HUES6 (cell line): ENCODE measurements around the gene ULBP1.
"Not testable (repeated sequence)": the region's sequence is repeated elsewhere in the genome, so short reads cannot be mapped to it uniquely, and the experiment has no call there.

Source experiments
- H3K27ac ChIP-seq: 2 replicates; pipeline ENCODE4 v1.7.0; 2013; ENCODE audit warnings: low read depth, mild to moderate bottlenecking, low read length, inconsistent platforms
- H3K27me3 ChIP-seq: 2 replicates; pipeline ENCODE4 v1.6.1; 2013; ENCODE audit warnings: low read length; ENCODE audit not compliant: control insufficient read depth, insufficient read depth
- H3K36me3 ChIP-seq: 2 replicates; pipeline ENCODE4 v1.6.1; 2013; ENCODE audit warnings: low read length; ENCODE audit not compliant: control insufficient read depth, insufficient read depth
- H3K4me1 ChIP-seq: 2 replicates; pipeline ENCODE4 v1.6.1; 2013; ENCODE audit warnings: low read length; ENCODE audit not compliant: control insufficient read depth, insufficient read depth
- H3K4me3 ChIP-seq: 2 replicates; pipeline ENCODE4 v1.5.1; 2013; ENCODE audit warnings: low read depth, low read length
- H3K9ac ChIP-seq: one replicate; pipeline ENCODE4 v1.6.1; 2013; ENCODE audit warnings: mild to moderate bottlenecking, low read length
- H3K9me3 ChIP-seq: 2 replicates; pipeline ENCODE4 v1.6.1; 2013; ENCODE audit warnings: low read depth, low read length; ENCODE audit not compliant: control insufficient read depth, insufficient read depth

The ULBP1 gene

DNA sequence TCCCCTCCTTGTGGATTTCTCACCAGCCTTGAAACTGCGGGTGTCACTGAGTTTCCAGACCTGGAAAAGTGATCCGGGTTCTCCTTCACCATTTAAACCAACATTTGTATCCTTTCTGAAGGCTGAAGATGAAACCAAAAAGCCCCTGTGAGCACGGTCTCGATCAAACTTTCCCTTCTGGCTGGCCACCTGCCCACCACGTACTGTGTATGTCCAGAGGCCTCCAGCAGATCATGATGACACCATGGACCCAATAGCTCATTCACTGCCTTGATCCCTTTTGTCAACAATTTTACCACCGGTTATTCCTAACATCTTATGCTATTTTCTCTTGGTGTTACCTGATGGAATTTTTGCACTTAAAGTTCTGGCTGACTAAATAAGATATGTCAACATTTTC is 15.6 kb downstream of the ULBP1 start:
- no peaks in the 10 kb centered on the region for H3K9me3 ChIP-seq
- H3K27ac ChIP-seq, result no peak overlapping the region
- H3K36me3 ChIP-seq, result no peaks in the 10 kb centered on the region
- H3K9ac ChIP-seq, result no peak overlapping the region
- H3K4me1 ChIP-seq, result no peaks in the 10 kb centered on the region
- no peak overlapping the region for H3K4me3 ChIP-seq
- peaks cover 89% of the 10 kb centered on the region for H3K27me3 ChIP-seq

DNA sequence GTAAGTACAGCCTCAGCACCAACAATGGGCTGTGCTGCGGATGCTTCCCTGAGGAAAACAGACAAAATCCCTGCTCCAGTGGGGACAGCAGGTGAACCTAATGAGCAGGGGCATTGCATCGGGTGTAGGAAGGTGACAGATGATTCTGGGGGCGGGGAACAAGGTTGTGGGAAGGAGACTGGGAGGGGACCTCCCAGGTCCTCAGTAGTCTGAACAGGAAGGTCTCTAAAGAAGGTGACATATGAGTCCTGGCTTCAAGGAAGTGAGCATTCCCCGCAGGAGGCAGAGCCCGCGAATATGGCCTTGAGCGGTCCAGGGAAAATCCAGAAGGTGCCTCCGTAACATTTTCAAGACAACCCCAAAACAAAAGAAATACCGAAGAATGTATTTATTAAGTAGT is 19.4 kb downstream of the ULBP1 start:
- H3K4me3 ChIP-seq, result no peak overlapping the region
- H3K4me1 ChIP-seq, result no peaks in the 10 kb centered on the region
- no peak overlapping the region for H3K27ac ChIP-seq
- no peaks in the 10 kb centered on the region for H3K9me3 ChIP-seq
- H3K27me3 ChIP-seq, result peaks cover 89% of the 10 kb centered on the region
- no peak overlapping the region for H3K9ac ChIP-seq
- H3K36me3 ChIP-seq, result no peaks in the 10 kb centered on the region

DNA sequence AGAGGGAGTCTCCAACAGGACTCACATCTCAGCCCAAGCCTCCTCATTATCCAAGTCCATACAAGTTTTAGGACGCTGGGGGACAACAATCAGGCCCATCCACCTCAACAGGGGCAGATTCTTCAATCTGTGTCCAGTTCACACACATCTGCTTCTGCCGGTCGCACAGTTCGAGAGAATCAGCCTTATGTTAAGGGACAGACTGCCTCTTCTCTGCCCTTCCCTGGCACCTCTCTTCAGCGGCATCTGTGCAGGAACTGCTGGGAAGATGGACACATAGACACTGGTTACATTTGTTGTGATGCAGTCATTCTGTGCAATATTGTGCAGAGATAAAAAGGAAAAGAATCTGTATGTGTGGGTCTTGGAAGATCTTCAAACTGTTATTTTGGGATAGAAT is 21.0 kb downstream of the ULBP1 start:
- Histone ChIP-seq H3K27ac (no peak overlapping the region), H3K9ac (no peak overlapping the region), H3K9me3 (no peaks in the 10 kb centered on the region), H3K27me3 (peaks cover 90% of the 10 kb centered on the region), H3K4me3 (no peak overlapping the region), H3K4me1 (peaks cover 4% of the 10 kb centered on the region; the same call in 1 of the 2 replicates), H3K36me3 (no peaks in the 10 kb centered on the region)

DNA sequence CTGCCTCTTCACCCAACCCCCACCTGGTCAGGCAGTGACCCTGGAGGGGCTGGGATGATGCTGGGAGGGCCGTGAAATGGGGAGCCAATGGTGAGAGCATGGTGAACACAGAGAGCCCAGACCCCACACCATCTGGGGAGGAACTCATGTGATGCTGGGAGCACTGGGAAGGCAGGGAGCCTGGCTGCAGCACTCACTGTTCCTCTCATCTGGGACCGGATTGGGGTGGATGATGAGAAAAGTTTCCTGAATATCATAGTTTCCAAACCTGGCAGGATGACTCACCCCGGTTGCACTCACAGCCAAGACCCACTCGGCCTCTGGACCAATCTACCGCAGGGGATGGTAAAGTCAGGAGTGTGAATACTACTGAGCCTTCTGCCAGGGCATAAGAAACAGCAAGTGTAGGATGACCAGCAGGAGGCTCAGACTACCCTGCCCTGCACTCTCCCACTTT is 21.8 kb downstream of the ULBP1 start:
- Histone ChIP-seq H3K36me3 (no peaks in the 10 kb centered on the region), H3K27me3 (peaks cover 93% of the 10 kb centered on the region), H3K9me3 (no peaks in the 10 kb centered on the region), H3K4me3 (no peak overlapping the region), H3K27ac (no peak overlapping the region), H3K4me1 (peaks cover 10% of the 10 kb centered on the region; the same call in 1 of the 2 replicates), H3K9ac (no peak overlapping the region)

GRCh38 chr6:149987602-149988107 is 23.9 kb downstream of the ULBP1 start:
- Histone ChIP-seq H3K27ac (no peak overlapping the region), H3K36me3 (no peaks in the 10 kb centered on the region), H3K4me3 (no peak overlapping the region), H3K9me3 (no peaks in the 10 kb centered on the region), H3K27me3 (peaks cover 93% of the 10 kb centered on the region), H3K9ac (no peak overlapping the region), H3K4me1 (peaks cover 22% of the 10 kb centered on the region)

GRCh38 chr6:149988550-149989346 is 25.0 kb downstream of the ULBP1 start:
- peaks cover 22% of the 10 kb centered on the region for H3K4me1 ChIP-seq

GRCh38 chr6:149990212-149990660 is 26.5 kb downstream of the ULBP1 start:
- Histone ChIP-seq H3K27me3 (peaks cover 100% of the 10 kb centered on the region), H3K4me3 (peak overlapping the region; percentile 54), H3K36me3 (no peaks in the 10 kb centered on the region), H3K4me1 (peaks cover 22% of the 10 kb centered on the region), H3K9me3 (no peaks in the 10 kb centered on the region), H3K9ac (no peak overlapping the region), H3K27ac (no peak overlapping the region)

More at GRCh38 chr6:149988550-149989346, 25.0 kb downstream of the ULBP1 start:
- H3K9me3 ChIP-seq, result no peaks in the 10 kb centered on the region
- H3K27ac ChIP-seq, result no peak overlapping the region
- H3K9ac ChIP-seq, result no peak overlapping the region
- H3K27me3 ChIP-seq, result peaks cover 95% of the 10 kb centered on the region
- peak overlapping the region; percentile 4; the same call in 1 of the 2 replicates for H3K4me3 ChIP-seq
- H3K36me3 ChIP-seq, result no peaks in the 10 kb centered on the region

DNA sequence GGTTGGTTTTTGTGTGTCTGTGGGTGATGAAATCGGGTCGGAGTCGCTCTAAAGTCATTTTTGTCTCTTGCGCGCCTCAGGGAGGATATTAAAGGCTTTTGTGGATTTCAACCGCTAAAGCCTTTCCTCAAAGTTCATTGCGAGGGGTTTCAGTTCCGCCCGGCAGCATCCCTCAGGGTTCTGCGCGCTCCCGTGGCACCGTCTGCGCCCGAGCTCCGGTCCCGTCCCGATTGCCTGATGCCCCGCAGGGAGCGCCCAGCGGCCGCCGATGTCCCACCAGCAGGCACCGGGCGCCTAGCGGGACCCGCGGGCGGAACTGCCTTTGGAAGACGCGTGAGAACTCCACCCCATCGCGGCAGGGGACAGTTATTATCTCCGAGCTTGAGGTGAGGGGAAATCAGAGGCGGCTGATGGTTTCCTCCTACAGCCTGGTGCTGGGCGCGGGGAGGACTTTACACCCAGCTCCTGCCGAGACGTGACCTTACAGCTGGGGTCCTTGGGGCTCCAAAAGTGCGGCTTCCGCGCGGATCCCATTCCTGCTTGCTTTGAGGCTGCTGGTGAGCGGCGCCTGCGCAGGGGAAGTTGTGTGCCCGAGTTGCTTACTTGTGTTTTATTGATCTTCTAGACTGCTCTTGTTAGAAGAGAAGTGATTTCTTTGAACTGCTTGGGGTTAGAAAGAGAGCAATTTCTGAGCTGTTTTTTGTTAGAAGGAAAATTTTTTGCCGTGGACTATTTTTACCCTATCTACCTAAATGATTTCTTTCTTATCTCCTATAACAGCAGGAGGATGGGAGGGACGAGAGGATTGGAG is 27.1 kb downstream of the ULBP1 start:
- Histone ChIP-seq H3K4me3 (peak overlapping the region; percentile 54), H3K4me1 (peaks cover 22% of the 10 kb centered on the region), H3K27me3 (peaks cover 100% of the 10 kb centered on the region), H3K9ac (no peak overlapping the region), H3K27ac (no peak overlapping the region), H3K36me3 (no peaks in the 10 kb centered on the region), H3K9me3 (no peaks in the 10 kb centered on the region)

GRCh38 chr6:149991472-149991795 is 27.7 kb downstream of the ULBP1 start:
- H3K9me3 ChIP-seq, H3K27ac ChIP-seq, H3K36me3 ChIP-seq, H3K9ac ChIP-seq: not testable (repeated sequence)
- Histone ChIP-seq H3K27me3 (peaks cover 100% of the 10 kb centered on the region), H3K4me1 (peaks cover 22% of the 10 kb centered on the region), H3K4me3 (peak overlapping the region; percentile 54)

DNA sequence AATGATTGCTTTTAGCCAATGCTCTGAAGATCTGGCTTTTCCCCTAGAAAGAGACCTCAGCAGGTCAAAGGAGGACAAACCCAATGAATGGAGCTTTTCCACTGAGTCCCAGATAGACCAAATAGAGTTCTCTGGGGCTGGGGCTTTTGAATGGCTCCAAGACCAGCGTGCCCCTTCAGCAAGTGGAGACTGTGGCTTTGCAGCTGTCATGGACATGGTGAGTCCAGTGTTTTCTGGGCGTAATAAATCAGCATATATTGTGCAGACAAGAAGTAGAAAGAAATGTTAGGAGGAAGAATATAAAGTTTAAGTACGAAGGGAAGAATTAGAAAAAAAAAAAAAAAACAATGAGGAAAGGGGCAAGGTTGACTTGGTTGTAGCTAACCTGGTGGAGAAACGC is 28.1 kb downstream of the ULBP1 start:
- peaks cover 99% of the 10 kb centered on the region for H3K27me3 ChIP-seq
- no peaks in the 10 kb centered on the region for H3K9me3 ChIP-seq
- H3K4me1 ChIP-seq, result peaks cover 22% of the 10 kb centered on the region
- no peak overlapping the region for H3K9ac ChIP-seq
- H3K4me3 ChIP-seq, result no peak overlapping the region
- no peaks in the 10 kb centered on the region for H3K36me3 ChIP-seq
- H3K27ac ChIP-seq, result no peak overlapping the region

GRCh38 chr6:149995235-149995750 is 31.6 kb downstream of the ULBP1 start:
- Histone ChIP-seq H3K27ac (no peak overlapping the region), H3K9ac (no peak overlapping the region), H3K36me3 (no peaks in the 10 kb centered on the region), H3K27me3 (peaks cover 84% of the 10 kb centered on the region), H3K9me3 (no peaks in the 10 kb centered on the region), H3K4me1 (peaks cover 14% of the 10 kb centered on the region), H3K4me3 (no peak overlapping the region)
